ENCODE measurements around the gene RPL41. TPM values are rescaled to one million over a fixed set of nuclear protein-coding genes. Genes with fewer than 3 reads are reported as not detected.

RPL41 gene
- total and polyA plus RNA-seq, 10 of the 15 experiments (the other 5 are each of a cell fraction or from before 2014, with no cell fraction given) = 4,144 to 19,112 (median 8,004) TPM

- TF ChIP-seq, protein P1, sequence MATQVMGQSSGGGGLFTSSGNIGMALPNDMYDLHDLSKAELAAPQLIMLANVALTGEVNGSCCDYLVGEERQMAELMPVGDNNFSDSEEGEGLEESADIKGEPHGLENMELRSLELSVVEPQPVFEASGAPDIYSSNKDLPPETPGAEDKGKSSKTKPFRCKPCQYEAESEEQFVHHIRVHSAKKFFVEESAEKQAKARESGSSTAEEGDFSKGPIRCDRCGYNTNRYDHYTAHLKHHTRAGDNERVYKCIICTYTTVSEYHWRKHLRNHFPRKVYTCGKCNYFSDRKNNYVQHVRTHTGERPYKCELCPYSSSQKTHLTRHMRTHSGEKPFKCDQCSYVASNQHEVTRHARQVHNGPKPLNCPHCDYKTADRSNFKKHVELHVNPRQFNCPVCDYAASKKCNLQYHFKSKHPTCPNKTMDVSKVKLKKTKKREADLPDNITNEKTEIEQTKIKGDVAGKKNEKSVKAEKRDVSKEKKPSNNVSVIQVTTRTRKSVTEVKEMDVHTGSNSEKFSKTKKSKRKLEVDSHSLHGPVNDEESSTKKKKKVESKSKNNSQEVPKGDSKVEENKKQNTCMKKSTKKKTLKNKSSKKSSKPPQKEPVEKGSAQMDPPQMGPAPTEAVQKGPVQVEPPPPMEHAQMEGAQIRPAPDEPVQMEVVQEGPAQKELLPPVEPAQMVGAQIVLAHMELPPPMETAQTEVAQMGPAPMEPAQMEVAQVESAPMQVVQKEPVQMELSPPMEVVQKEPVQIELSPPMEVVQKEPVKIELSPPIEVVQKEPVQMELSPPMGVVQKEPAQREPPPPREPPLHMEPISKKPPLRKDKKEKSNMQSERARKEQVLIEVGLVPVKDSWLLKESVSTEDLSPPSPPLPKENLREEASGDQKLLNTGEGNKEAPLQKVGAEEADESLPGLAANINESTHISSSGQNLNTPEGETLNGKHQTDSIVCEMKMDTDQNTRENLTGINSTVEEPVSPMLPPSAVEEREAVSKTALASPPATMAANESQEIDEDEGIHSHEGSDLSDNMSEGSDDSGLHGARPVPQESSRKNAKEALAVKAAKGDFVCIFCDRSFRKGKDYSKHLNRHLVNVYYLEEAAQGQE (IDR thresholded peaks at IDR 0.05; ENCODE audit: low read depth, low read length) = peak; percentile 29; the same call in 1 of the 2 replicates
- TF ChIP-seq YY1 (IDR thresholded peaks at IDR 0.05; ENCODE audit: low read depth, low read length) (peak; percentile 95), NR2C2 (IDR thresholded peaks at IDR 0.05; ENCODE audit: borderline replicate concordance, control insufficient read depth, insufficient read length, low read depth) (no peak), FOXM1 (IDR thresholded peaks at IDR 0.05; ENCODE audit: low read depth, low read length) (no peak), EED (IDR thresholded peaks at IDR 0.05; ENCODE audit: low read depth) (0 out of 2 replicates have a peak, but pooled peaks have one; percentile 22), CBX5 (IDR thresholded peaks at IDR 0.05; ENCODE audit: low read depth) (no peak), TCF7 (IDR thresholded peaks at IDR 0.05; ENCODE audit: borderline replicate concordance) (no peak), BACH1 (IDR thresholded peaks at IDR 0.05; ENCODE audit: borderline replicate concordance) (peak; percentile 88; the same call in 1 of the 2 replicates), SKIL (IDR thresholded peaks at IDR 0.05; ENCODE audit: low read depth, poor library complexity, severe bottlenecking) (peak; percentile 61), RB1 (IDR thresholded peaks at IDR 0.05; ENCODE audit: borderline replicate concordance) (peak; percentile 65; the same call in 1 of the 2 replicates), KLF5 (IDR thresholded peaks at IDR 0.05; ENCODE audit: partially characterized antibody) (peak; percentile 58)
Measured at GRCh38 chr12:56158029-56158925, 41.8 kb downstream of the RPL41 start, which contains the start of gene MYL6 (continued).
